ENCODE measurements around the gene DLG1.

DNA sequence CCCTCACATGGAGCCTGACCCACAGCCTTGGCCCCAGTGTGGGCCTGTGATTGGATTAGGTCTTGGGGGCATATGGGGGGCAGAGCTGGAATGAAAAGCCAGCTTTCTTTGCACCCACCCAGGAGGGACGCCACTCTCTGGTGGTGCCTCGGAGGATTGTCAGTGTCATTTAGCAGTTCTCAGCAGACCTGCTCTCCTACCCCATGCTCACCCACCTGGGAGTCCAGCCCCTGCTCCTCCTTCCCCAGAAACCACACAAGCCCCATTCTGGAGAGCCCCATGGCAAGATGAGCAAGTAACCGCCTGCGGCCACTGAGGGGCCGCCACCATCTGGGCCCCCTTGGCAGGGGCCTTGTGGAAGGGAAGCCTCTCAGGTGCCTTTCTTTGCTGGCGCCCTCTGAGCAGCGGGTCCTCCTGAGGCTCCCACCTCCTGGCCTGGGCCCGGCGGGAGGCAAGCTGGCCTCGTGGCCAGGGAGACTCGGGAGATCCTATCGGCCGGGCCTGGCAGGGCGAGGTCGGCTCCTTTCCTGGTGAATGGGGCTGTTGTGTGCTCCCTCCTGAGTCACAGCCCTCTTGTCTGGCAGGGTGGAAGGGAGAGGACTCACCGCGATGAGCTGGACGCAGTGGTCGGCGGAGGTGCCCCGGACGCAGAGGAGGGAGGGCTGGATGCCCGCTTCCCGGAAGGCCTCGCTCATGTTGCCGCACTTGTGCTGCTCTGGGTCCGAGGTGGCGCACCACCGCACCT lies 271.1 kb downstream of the DLG1 start:
- TF ChIP-seq, protein P1, sequence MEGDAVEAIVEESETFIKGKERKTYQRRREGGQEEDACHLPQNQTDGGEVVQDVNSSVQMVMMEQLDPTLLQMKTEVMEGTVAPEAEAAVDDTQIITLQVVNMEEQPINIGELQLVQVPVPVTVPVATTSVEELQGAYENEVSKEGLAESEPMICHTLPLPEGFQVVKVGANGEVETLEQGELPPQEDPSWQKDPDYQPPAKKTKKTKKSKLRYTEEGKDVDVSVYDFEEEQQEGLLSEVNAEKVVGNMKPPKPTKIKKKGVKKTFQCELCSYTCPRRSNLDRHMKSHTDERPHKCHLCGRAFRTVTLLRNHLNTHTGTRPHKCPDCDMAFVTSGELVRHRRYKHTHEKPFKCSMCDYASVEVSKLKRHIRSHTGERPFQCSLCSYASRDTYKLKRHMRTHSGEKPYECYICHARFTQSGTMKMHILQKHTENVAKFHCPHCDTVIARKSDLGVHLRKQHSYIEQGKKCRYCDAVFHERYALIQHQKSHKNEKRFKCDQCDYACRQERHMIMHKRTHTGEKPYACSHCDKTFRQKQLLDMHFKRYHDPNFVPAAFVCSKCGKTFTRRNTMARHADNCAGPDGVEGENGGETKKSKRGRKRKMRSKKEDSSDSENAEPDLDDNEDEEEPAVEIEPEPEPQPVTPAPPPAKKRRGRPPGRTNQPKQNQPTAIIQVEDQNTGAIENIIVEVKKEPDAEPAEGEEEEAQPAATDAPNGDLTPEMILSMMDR (conservative IDR thresholded peaks at IDR 0.05; ENCODE audit: low read length), result no peak
- no peak for TF ChIP-seq EZH2phosphoT487 (IDR thresholded peaks at IDR 0.05; ENCODE audit: borderline replicate concordance, low read depth, low read length)
